ENCODE measurements around the gene RALA. TPM values are rescaled to one million over a fixed set of nuclear protein-coding genes. Genes with fewer than 3 reads are reported as not detected.

Gene RALA
- total RNA-seq, 4 donors from 2014 or later: 9.2 to 11.6 (median 10.7) TPM

- H3K4me1 ChIP-seq: no peaks in the 10 kb centered on the region
- H3K9me3 ChIP-seq: no peaks in the 10 kb centered on the region
- in situ Hi-C loops (cut with MboI; ENCODE audit: low sequenced_read_pairs in 4 of 4): no loop called here
- H3K27me3 ChIP-seq: no peaks in the 10 kb centered on the region
- DNase-seq (no peak), ATAC-seq (no peak)
- H3K27ac ChIP-seq: no peak overlapping the region
- H3K4me3 ChIP-seq: no peak overlapping the region
- no peaks in the 10 kb centered on the region for H3K36me3 ChIP-seq
- intact Hi-C loops (cut with DNase I; ENCODE audit: low total_unique reads): no loop called here
- TF ChIP-seq, protein P1, sequence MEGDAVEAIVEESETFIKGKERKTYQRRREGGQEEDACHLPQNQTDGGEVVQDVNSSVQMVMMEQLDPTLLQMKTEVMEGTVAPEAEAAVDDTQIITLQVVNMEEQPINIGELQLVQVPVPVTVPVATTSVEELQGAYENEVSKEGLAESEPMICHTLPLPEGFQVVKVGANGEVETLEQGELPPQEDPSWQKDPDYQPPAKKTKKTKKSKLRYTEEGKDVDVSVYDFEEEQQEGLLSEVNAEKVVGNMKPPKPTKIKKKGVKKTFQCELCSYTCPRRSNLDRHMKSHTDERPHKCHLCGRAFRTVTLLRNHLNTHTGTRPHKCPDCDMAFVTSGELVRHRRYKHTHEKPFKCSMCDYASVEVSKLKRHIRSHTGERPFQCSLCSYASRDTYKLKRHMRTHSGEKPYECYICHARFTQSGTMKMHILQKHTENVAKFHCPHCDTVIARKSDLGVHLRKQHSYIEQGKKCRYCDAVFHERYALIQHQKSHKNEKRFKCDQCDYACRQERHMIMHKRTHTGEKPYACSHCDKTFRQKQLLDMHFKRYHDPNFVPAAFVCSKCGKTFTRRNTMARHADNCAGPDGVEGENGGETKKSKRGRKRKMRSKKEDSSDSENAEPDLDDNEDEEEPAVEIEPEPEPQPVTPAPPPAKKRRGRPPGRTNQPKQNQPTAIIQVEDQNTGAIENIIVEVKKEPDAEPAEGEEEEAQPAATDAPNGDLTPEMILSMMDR (IDR thresholded peaks at IDR 0.05 in 4 of 5, conservative IDR thresholded peaks at IDR 0.05 in 1 of 5): no peak
Measured at GRCh38 chr7:39721919-39722597, 98.7 kb downstream of the RALA start.

- no peak for ATAC-seq
- in situ Hi-C loops (cut with MboI; ENCODE audit: low sequenced_read_pairs in 4 of 4): no loop called here
- H3K27ac ChIP-seq: no peak overlapping the region
- no peaks in the 10 kb centered on the region for H3K9me3 ChIP-seq
- no peak for TF ChIP-seq POLR2A (IDR thresholded peaks at IDR 0.05)
- TF ChIP-seq, protein P1 (IDR thresholded peaks at IDR 0.05 in 4 of 5, conservative IDR thresholded peaks at IDR 0.05 in 1 of 5): no peak
- no peaks in the 10 kb centered on the region for H3K27me3 ChIP-seq
- no peaks in the 10 kb centered on the region for H3K36me3 ChIP-seq
- peaks cover 0 to 1% of the 10 kb centered on the region in 2 donors for H3K4me1 ChIP-seq
- intact Hi-C loops (cut with DNase I; ENCODE audit: low total_unique reads): no loop called here
- no peak overlapping the region for H3K4me3 ChIP-seq
- no peak for DNase-seq
Measured at GRCh38 chr7:39727231-39728012, 104.0 kb downstream of the RALA start.

DNA sequence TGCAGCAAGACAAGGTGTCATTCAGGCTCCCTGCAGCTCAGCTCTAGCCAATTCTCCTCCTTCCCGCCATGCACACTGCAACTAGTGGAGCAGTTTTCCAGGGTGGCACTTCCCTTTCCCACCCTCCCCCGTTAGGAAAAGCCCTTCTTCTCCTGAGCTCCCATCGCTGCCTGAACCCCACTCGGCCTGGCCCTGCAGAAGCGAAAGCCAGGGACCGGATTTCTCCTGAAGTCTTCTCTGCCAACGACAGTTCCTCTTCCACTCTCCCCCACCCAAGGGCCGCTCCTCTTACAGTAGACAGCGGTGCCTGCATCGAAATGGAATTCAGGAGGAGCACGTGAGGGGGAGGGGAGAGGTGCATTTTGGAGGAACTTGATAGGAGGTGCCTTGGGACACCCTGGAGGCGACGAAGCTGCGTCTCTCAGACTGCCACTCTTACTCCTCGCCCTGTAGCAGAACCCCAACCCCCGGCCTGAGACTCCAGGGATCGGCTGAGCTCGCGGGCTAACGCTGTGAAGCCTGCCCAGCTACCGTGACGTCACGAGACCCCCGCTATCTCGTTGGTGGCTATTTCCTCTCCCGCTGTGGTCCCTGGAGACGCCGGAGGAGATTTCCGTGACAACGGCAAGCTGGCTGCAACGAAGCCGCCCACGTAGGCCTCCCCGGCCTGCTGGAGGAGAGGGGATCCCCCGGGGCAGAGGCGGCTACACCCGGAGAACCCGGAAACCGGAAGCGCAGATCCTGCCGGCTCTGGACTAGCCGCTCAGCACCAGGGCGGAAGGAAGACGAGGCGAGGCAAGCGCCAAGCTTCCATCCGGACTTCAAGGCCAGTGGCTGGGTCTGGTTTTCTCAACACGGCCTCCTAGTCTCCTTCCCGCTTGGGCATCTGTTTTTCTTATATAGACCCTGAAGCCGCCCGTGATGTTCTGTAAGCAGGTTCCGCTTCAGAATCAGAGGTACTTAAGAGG is 109.7 kb downstream of the RALA start:
- Histone ChIP-seq H3K4me3 (peak overlapping the region; percentile 57 to 66 (median 64)), H3K27me3 (no peaks in the 10 kb centered on the region), H3K9me3 (no peaks in the 10 kb centered on the region), H3K36me3 (no peaks in the 10 kb centered on the region), H3K4me1 (peaks cover 13 to 14% of the 10 kb centered on the region in 2 donors), H3K27ac (peak overlapping the region; percentile 41 to 66 (median 55))
- no peak for TF ChIP-seq POLR2A (IDR thresholded peaks at IDR 0.05)
- TF ChIP-seq, protein P1 (IDR thresholded peaks at IDR 0.05 in 4 of 5, conservative IDR thresholded peaks at IDR 0.05 in 1 of 5): no peak
- DNase-seq: peak; percentile 82 to 84
- ATAC-seq: peak; percentile 94 to 97
- in situ Hi-C loops (cut with MboI; ENCODE audit: low sequenced_read_pairs in 4 of 4): loop anchor here in 1 of 4 donors (5.0 kb wide), 1 partner anchor 101 kb away; no protein-coding TSS in a partner anchor
- intact Hi-C loops (cut with DNase I; ENCODE audit: low total_unique reads): loop anchor here (10.0 kb wide), 1 partner anchor 222 kb away; the partner anchor contains the start of gene CDK13

- DNase-seq (no peak), ATAC-seq (no peak)
- H3K4me1 ChIP-seq: peaks cover 13 to 14% of the 10 kb centered on the region in 2 donors
- peak overlapping the region; percentile 57 to 66 (median 64) for H3K4me3 ChIP-seq
- intact Hi-C loops (cut with DNase I; ENCODE audit: low total_unique reads) (loop anchor here (10.0 kb wide), 1 partner anchor 221 kb away; the partner anchor contains the start of gene CDK13), in situ Hi-C loops (cut with MboI; ENCODE audit: low sequenced_read_pairs in 4 of 4) (loop anchor here in 1 of 4 donors (5.0 kb wide), 1 partner anchor 102 kb away; no protein-coding TSS in a partner anchor)
- no peaks in the 10 kb centered on the region for H3K36me3 ChIP-seq
- peak overlapping the region; percentile 41 to 66 (median 55) for H3K27ac ChIP-seq
- H3K9me3 ChIP-seq: no peaks in the 10 kb centered on the region
- no peaks in the 10 kb centered on the region for H3K27me3 ChIP-seq
- TF ChIP-seq POLR2A (IDR thresholded peaks at IDR 0.05): no peak
- TF ChIP-seq, protein P1 (IDR thresholded peaks at IDR 0.05 in 4 of 5, conservative IDR thresholded peaks at IDR 0.05 in 1 of 5): no peak
Measured at GRCh38 chr7:39733881-39734632, 110.7 kb downstream of the RALA start.
